GM19023 (cell line): ENCODE data around the gene COQ9.

ENCODE experiments used
- ATAC-seq: cut with Tn5 transposase; IDR thresholded peaks from one replicate; pipeline ENCODE4 v1.9.1; 2021; ENCODE audit warnings: mild to moderate bottlenecking, moderate library complexity; ENCODE audit not compliant: unreplicated experiment

The COQ9 gene

GRCh38 chr16:57509231-57509923 lies 62.1 kb downstream of the COQ9 start:
- ATAC-seq: no peak

GRCh38 chr16:57510016-57510871 lies 63.0 kb downstream of the COQ9 start:
- no peak for ATAC-seq
